ENCODE results near the gene GTF3A. TPM values are rescaled to one million over a fixed set of nuclear protein-coding genes. Genes with fewer than 3 reads are reported as not detected.

The GTF3A gene
- total RNA-seq, 1 experiment from 2014 or later, result 102 TPM

GRCh38 chr13:27381601-27382000 lies 42.8 kb upstream of the GTF3A start:
- Histone ChIP-seq H4K20me1 (ENCODE audit: insufficient read depth) (no peaks in the 10 kb centered on the region), H3K79me2 (ENCODE audit: insufficient read depth, low read length) (no peaks in the 10 kb centered on the region), H3K27me3 (ENCODE audit: insufficient read depth, low read length) (no peaks in the 10 kb centered on the region), H3K27ac (ENCODE audit: low read depth, low read length) (no peak overlapping the region), H3K9ac (ENCODE audit: low read length) (no peak overlapping the region), H3K36me3 (ENCODE audit: control insufficient read depth in 1 of 2, insufficient read depth in 2 of 2, low read length in 2 of 2) (no peaks in the 10 kb centered on the region), H3K9me2 (ENCODE audit: insufficient read depth) (no peaks in the 10 kb centered on the region), H3K4me2 (ENCODE audit: low read length) (no peak overlapping the region), H3K4me3 (replicated peaks in 1 of 2; ENCODE audit: low read depth in 1 of 2, low read length in 2 of 2) (no peak overlapping the region), H3K4me1 (ENCODE audit: control insufficient read depth in 1 of 2, insufficient read depth in 2 of 2, low read length in 2 of 2) (peaks cover 14 to 30% of the 10 kb centered on the region in 2 experiments; a peak in 3 of 4 replicates), H2AFZ (ENCODE audit: low read depth, low read length, poor library complexity, severe bottlenecking) (no peak overlapping the region), H3K9me3 (ENCODE audit: control insufficient read depth in 1 of 2, insufficient read depth in 1 of 2, low read depth in 1 of 2, low read length in 2 of 2) (no peaks in the 10 kb centered on the region)
- DNase-seq (ENCODE audit: low read depth, low spot score) (no peak), ATAC-seq (no peak)
- no TSS peak for BruUV-seq (replicated peaks)
- RAD21 ChIA-PET (ENCODE audit: low non-redundant PET in 1 of 2, low total read pairs in 2 of 2, uncharacterized antibody in 2 of 2, unreplicated experiment in 2 of 2), result no interaction called here
- POLR2A ChIA-PET, result no interaction called here
- CTCF ChIA-PET, result interaction anchor here (1.6 to 2.7 kb wide), 3 partner anchors 445 to 602 kb away, joined by 4 to 8 read pairs (median 8); no protein-coding TSS in a partner anchor
- no peak for TF ChIP-seq ZFX (IDR thresholded peaks at IDR 0.05)
- TF ChIP-seq CEBPB (IDR thresholded peaks at IDR 0.05; ENCODE audit: low read depth), result no peak
- no peak for TF ChIP-seq ELF1 (IDR thresholded peaks at IDR 0.05; ENCODE audit: borderline replicate concordance, low read depth)
- TF ChIP-seq TCF7L2 (IDR thresholded peaks at IDR 0.05; ENCODE audit: borderline replicate concordance, extremely low read depth, insufficient read depth, insufficient read length), result no peak
- no peak for TF ChIP-seq SRF (IDR thresholded peaks at IDR 0.05; ENCODE audit: low read depth)
- TF ChIP-seq EZH2phosphoT487 (IDR thresholded peaks at IDR 0.05; ENCODE audit: borderline replicate concordance), result no peak
- TF ChIP-seq POLR2AphosphoS5 (IDR thresholded peaks at IDR 0.05; ENCODE audit: low read depth, low read length), result no peak
- no peak for TF ChIP-seq CTCF (IDR thresholded peaks at IDR 0.05 in 2 of 3, conservative IDR thresholded peaks at IDR 0.05 in 1 of 3; ENCODE audit: borderline replicate concordance in 1 of 3, insufficient read depth in 1 of 3, low read depth in 2 of 3, low read length in 2 of 3)
- TF ChIP-seq, protein P1, sequence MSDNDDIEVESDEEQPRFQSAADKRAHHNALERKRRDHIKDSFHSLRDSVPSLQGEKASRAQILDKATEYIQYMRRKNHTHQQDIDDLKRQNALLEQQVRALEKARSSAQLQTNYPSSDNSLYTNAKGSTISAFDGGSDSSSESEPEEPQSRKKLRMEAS (IDR thresholded peaks at IDR 0.05), result no peak
- no peak for TF ChIP-seq FOSL1 (IDR thresholded peaks at IDR 0.05; ENCODE audit: low read depth)
- no peak for TF ChIP-seq POLR2A (IDR thresholded peaks at IDR 0.05; ENCODE audit: borderline replicate concordance, extremely low read depth, insufficient read depth, insufficient read length)
- no peak for TF ChIP-seq EGR1 (IDR thresholded peaks at IDR 0.05; ENCODE audit: low read depth)
- intact Hi-C loops (cut with micrococcal nuclease), result loop anchor here (5.0 kb wide), 2 partner anchors 391 to 586 kb away; partner anchors contain the start of gene CDX2

Data from HCT116 (cell line).